SK-N-MC (cell line): ENCODE data around the gene COX6B1.

Experiments
- EZH2 ChIP-seq: fragments of 200-600 bp; sonication (generic); IDR thresholded peaks from one replicate; pipeline ENCODE4 v1.6.1; 2017; ENCODE audit warnings: antibody characterized with exemption
- POLR2AphosphoS5 ChIP-seq: IDR thresholded peaks from 2 replicates; pipeline ENCODE4 v1.6.1; 2012; ENCODE audit warnings: mild to moderate bottlenecking, low read depth, low read length, borderline replicate concordance

- TF ChIP-seq EZH2, result no peak
- no peak for TF ChIP-seq POLR2AphosphoS5
These were observed 27.5 kb downstream of the COX6B1 start for GRCh38 chr19:35675589-35676140.
